ENCODE data around the gene HOMER1.

The HOMER1 gene

GRCh38 chr5:79456890-79457583 is 56.9 kb downstream of the HOMER1 start:
- DNase-seq (ENCODE audit: extremely low spot score) = no peak
- CTCF ChIA-PET = interaction anchor here (0.6 kb wide), 1 partner anchor 628 kb away, joined by 4 read pairs; no protein-coding TSS in a partner anchor
- POLR2A ChIA-PET = no interaction called here
- TF ChIP-seq LEF1 (IDR thresholded peaks at IDR 0.05; ENCODE audit: borderline replicate concordance) (no peak), L3MBTL2 (conservative IDR thresholded peaks at IDR 0.05) (no peak), BHLHE40 (IDR thresholded peaks at IDR 0.05; ENCODE audit: borderline replicate concordance) (no peak), CTBP1 (IDR thresholded peaks at IDR 0.05; ENCODE audit: borderline replicate concordance) (no peak), FOXK2 (IDR thresholded peaks at IDR 0.05) (no peak), TARDBP (IDR thresholded peaks at IDR 0.05) (no peak), ZNF384 (IDR thresholded peaks at IDR 0.05) (no peak), FOXA1 (IDR thresholded peaks at IDR 0.05) (no peak), HDGF (IDR thresholded peaks at IDR 0.05; ENCODE audit: borderline replicate concordance) (no peak)

GRCh38 chr5:79456400-79456799 is 57.5 kb downstream of the HOMER1 start:
- no peak for DNase-seq (ENCODE audit: extremely low spot score)
- CTCF ChIA-PET = no interaction called here
- POLR2A ChIA-PET = no interaction called here
- TF ChIP-seq BHLHE40 (IDR thresholded peaks at IDR 0.05; ENCODE audit: borderline replicate concordance) (no peak), SP1 (IDR thresholded peaks at IDR 0.05) (no peak), ELF4 (IDR thresholded peaks at IDR 0.05) (no peak), FOXA1 (IDR thresholded peaks at IDR 0.05) (no peak), SUZ12 (IDR thresholded peaks at IDR 0.05) (no peak)

- ChIA-PET POLR2A (interaction anchor here (1.1 kb wide), 1 partner anchor 60 kb away, joined by 6 read pairs; the partner anchor contains the start of gene HOMER1), CTCF (no interaction called here)
- DNase-seq (ENCODE audit: extremely low spot score) = no peak
- TF ChIP-seq TARDBP (IDR thresholded peaks at IDR 0.05) = no peak
- no peak for TF ChIP-seq CTBP1 (IDR thresholded peaks at IDR 0.05; ENCODE audit: borderline replicate concordance)
- TF ChIP-seq HDGF (IDR thresholded peaks at IDR 0.05; ENCODE audit: borderline replicate concordance) = no peak
- TF ChIP-seq NFRKB (IDR thresholded peaks at IDR 0.05) = no peak
- TF ChIP-seq ELF4 (IDR thresholded peaks at IDR 0.05) = no peak
- no peak for TF ChIP-seq FOXK2 (IDR thresholded peaks at IDR 0.05)
- no peak for TF ChIP-seq L3MBTL2 (conservative IDR thresholded peaks at IDR 0.05)
- no peak for TF ChIP-seq FOXM1 (IDR thresholded peaks at IDR 0.05; ENCODE audit: borderline replicate concordance)
- no peak for TF ChIP-seq SP1 (IDR thresholded peaks at IDR 0.05)
- no peak for TF ChIP-seq SUZ12 (IDR thresholded peaks at IDR 0.05)
- no peak for TF ChIP-seq BHLHE40 (IDR thresholded peaks at IDR 0.05; ENCODE audit: borderline replicate concordance)
- TF ChIP-seq ARNT (IDR thresholded peaks at IDR 0.05) = no peak
- TF ChIP-seq PKNOX1 (IDR thresholded peaks at IDR 0.05) = no peak
- no peak for TF ChIP-seq FOXA1 (IDR thresholded peaks at IDR 0.05)
- TF ChIP-seq LEF1 (IDR thresholded peaks at IDR 0.05; ENCODE audit: borderline replicate concordance) = no peak
- no peak for TF ChIP-seq ZNF384 (IDR thresholded peaks at IDR 0.05)
Observed at GRCh38 chr5:79454043-79454442, 59.9 kb downstream of the HOMER1 start.

- ChIA-PET POLR2A (no interaction called here), CTCF (interaction anchor here (1.3 to 1.4 kb wide), 2 partner anchors 315 to 423 kb away, joined by 4 to 5 read pairs; no protein-coding TSS in a partner anchor)
- no peak for TF ChIP-seq FOXM1 (IDR thresholded peaks at IDR 0.05; ENCODE audit: borderline replicate concordance)
- TF ChIP-seq ELF4 (IDR thresholded peaks at IDR 0.05) = no peak
- TF ChIP-seq SUZ12 (IDR thresholded peaks at IDR 0.05) = no peak
- no peak for TF ChIP-seq CTBP1 (IDR thresholded peaks at IDR 0.05; ENCODE audit: borderline replicate concordance)
- TF ChIP-seq PKNOX1 (IDR thresholded peaks at IDR 0.05) = no peak
- no peak for TF ChIP-seq BHLHE40 (IDR thresholded peaks at IDR 0.05; ENCODE audit: borderline replicate concordance)
- TF ChIP-seq FOXA1 (IDR thresholded peaks at IDR 0.05) = no peak
- TF ChIP-seq L3MBTL2 (conservative IDR thresholded peaks at IDR 0.05) = no peak
- TF ChIP-seq HDGF (IDR thresholded peaks at IDR 0.05; ENCODE audit: borderline replicate concordance) = no peak
- no peak for DNase-seq (ENCODE audit: extremely low spot score)
Observed at GRCh38 chr5:79448336-79448735, 65.6 kb downstream of the HOMER1 start.

GRCh38 chr5:79436821-79437220 is 77.1 kb downstream of the HOMER1 start:
- TF ChIP-seq ARNT (IDR thresholded peaks at IDR 0.05) = no peak
- no peak for TF ChIP-seq PKNOX1 (IDR thresholded peaks at IDR 0.05)
- no peak for TF ChIP-seq FOXA1 (IDR thresholded peaks at IDR 0.05)
- no peak for TF ChIP-seq HDGF (IDR thresholded peaks at IDR 0.05; ENCODE audit: borderline replicate concordance)
- no peak for TF ChIP-seq FOXK2 (IDR thresholded peaks at IDR 0.05)
- no peak for TF ChIP-seq SP1 (IDR thresholded peaks at IDR 0.05)
- TF ChIP-seq CTBP1 (IDR thresholded peaks at IDR 0.05; ENCODE audit: borderline replicate concordance) = no peak
- no peak for TF ChIP-seq ELF4 (IDR thresholded peaks at IDR 0.05)
- TF ChIP-seq LEF1 (IDR thresholded peaks at IDR 0.05; ENCODE audit: borderline replicate concordance) = no peak
- ChIA-PET CTCF (no interaction called here), POLR2A (no interaction called here)
- DNase-seq (ENCODE audit: extremely low spot score) = no peak

GRCh38 chr5:79436224-79436623 is 77.7 kb downstream of the HOMER1 start:
- TF ChIP-seq L3MBTL2 (conservative IDR thresholded peaks at IDR 0.05) (no peak), ZNF384 (IDR thresholded peaks at IDR 0.05) (no peak), SP1 (IDR thresholded peaks at IDR 0.05) (no peak), FOXA1 (IDR thresholded peaks at IDR 0.05) (no peak), SUZ12 (IDR thresholded peaks at IDR 0.05) (no peak), PKNOX1 (IDR thresholded peaks at IDR 0.05) (no peak), FOXK2 (IDR thresholded peaks at IDR 0.05) (no peak), HDGF (IDR thresholded peaks at IDR 0.05; ENCODE audit: borderline replicate concordance) (no peak), BHLHE40 (IDR thresholded peaks at IDR 0.05; ENCODE audit: borderline replicate concordance) (no peak), NFRKB (IDR thresholded peaks at IDR 0.05) (no peak), CTBP1 (IDR thresholded peaks at IDR 0.05; ENCODE audit: borderline replicate concordance) (no peak), LEF1 (IDR thresholded peaks at IDR 0.05; ENCODE audit: borderline replicate concordance) (no peak), TARDBP (IDR thresholded peaks at IDR 0.05) (no peak), ARNT (IDR thresholded peaks at IDR 0.05) (no peak), FOXM1 (IDR thresholded peaks at IDR 0.05; ENCODE audit: borderline replicate concordance) (no peak), ELF4 (IDR thresholded peaks at IDR 0.05) (no peak)
- no peak for DNase-seq (ENCODE audit: extremely low spot score)
- ChIA-PET CTCF (no interaction called here), POLR2A (no interaction called here)
